Chondrocyte (in vitro differentiated cells): ENCODE measurements around the gene VPS51. TPM values are rescaled to one million over a fixed set of nuclear protein-coding genes. Genes with fewer than 3 reads are reported as not detected.
"Not testable (repeated sequence)": the region's sequence is repeated elsewhere in the genome, so short reads cannot be mapped to it uniquely, and the experiment has no call there.

Experiments used
- DNase-seq: peaks from one replicate; pipeline ENCODE4 v3.0.0; 2021; ENCODE audit warnings: mixed read lengths, low spot score
- H3K27ac Mint-ChIP-seq: one replicate; pipeline ENCODE4 v1.8.0; 2021; ENCODE audit warnings: mild to moderate bottlenecking, moderate library complexity, mixed read lengths; ENCODE audit not compliant: unreplicated experiment
- H3K27me3 Mint-ChIP-seq: 2 replicates; pipeline ENCODE4 v1.8.0; 2021; ENCODE audit warnings: low read depth, mixed read lengths
- H3K36me3 Mint-ChIP-seq: 2 replicates; pipeline ENCODE4 v1.8.0; 2021; ENCODE audit warnings: low read depth, mixed read lengths
- H3K4me1 Mint-ChIP-seq: 2 replicates; pipeline ENCODE4 v1.8.0; 2021; ENCODE audit warnings: low read depth, mild to moderate bottlenecking, mixed read lengths
- H3K4me3 Mint-ChIP-seq: one replicate; pipeline ENCODE4 v1.8.0; 2021; ENCODE audit warnings: mild to moderate bottlenecking, moderate library complexity, mixed read lengths; ENCODE audit not compliant: unreplicated experiment
- H3K9me3 Mint-ChIP-seq: 2 replicates; pipeline ENCODE4 v1.8.0; 2021; ENCODE audit warnings: low read depth, mixed read lengths
- total RNA-seq: library from RNA; stranded (reverse); gene quantifications from 3 replicates; pipeline ENCODE4 v1.2.1, GENCODE V29; 2021
- TF ChIP-seq, protein P1 (sequence below): fragments of 200-600 bp; sonication (generic); IDR thresholded peaks from 2 replicates; pipeline ENCODE4 v1.5.0; 2021; ENCODE audit warnings: antibody characterized with exemption, mild to moderate bottlenecking, moderate library complexity

The VPS51 gene
- total RNA-seq, 1 donor from 2014 or later = 73.4 TPM

DNA sequence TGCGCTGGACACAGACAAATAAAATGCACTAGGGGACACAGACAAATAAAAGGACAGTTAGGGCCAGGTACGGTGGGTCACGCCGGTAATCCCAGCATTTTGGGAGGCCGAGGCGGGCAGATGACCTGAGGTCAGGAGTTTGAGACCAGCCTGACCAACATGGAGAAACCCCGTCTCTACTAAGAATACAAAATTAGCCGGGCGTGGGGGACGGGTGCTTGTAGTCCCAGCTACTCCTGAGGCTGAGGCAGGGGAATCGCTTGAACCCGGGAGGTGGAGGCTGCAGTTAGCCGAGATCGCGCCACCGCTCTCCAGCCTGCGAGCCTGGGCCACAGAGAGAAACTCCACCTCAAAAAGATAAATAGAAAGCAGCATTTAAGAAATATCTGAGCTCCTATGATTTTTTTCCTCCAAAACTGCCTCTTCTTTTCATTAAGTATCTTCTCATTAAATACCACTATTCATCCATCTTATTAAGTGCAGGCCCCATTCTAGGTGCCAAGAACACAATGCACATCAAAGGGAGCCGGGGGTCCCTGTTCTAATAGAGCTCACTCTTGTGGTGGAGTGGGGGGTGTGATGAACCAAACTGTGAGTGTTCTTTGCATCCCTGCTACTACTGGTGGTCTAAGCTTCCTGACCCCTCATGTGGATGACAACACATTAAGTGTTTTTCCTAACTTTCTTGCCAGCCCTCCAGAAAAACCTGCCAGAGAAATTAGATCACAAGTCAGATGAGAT lies 22.3 kb downstream of the VPS51 start:
- Mint-ChIP-seq H3K4me3 (no peak overlapping the region), H3K4me1 (peaks cover 48% of the 10 kb centered on the region), H3K27me3 (no peaks in the 10 kb centered on the region), H3K36me3 (peaks cover 10% of the 10 kb centered on the region), H3K9me3 (no peaks in the 10 kb centered on the region), H3K27ac (peak overlapping the region; percentile 83)
- DNase-seq = peak; percentile 48
- TF ChIP-seq, protein P1, sequence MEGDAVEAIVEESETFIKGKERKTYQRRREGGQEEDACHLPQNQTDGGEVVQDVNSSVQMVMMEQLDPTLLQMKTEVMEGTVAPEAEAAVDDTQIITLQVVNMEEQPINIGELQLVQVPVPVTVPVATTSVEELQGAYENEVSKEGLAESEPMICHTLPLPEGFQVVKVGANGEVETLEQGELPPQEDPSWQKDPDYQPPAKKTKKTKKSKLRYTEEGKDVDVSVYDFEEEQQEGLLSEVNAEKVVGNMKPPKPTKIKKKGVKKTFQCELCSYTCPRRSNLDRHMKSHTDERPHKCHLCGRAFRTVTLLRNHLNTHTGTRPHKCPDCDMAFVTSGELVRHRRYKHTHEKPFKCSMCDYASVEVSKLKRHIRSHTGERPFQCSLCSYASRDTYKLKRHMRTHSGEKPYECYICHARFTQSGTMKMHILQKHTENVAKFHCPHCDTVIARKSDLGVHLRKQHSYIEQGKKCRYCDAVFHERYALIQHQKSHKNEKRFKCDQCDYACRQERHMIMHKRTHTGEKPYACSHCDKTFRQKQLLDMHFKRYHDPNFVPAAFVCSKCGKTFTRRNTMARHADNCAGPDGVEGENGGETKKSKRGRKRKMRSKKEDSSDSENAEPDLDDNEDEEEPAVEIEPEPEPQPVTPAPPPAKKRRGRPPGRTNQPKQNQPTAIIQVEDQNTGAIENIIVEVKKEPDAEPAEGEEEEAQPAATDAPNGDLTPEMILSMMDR = peak; percentile 69

DNA sequence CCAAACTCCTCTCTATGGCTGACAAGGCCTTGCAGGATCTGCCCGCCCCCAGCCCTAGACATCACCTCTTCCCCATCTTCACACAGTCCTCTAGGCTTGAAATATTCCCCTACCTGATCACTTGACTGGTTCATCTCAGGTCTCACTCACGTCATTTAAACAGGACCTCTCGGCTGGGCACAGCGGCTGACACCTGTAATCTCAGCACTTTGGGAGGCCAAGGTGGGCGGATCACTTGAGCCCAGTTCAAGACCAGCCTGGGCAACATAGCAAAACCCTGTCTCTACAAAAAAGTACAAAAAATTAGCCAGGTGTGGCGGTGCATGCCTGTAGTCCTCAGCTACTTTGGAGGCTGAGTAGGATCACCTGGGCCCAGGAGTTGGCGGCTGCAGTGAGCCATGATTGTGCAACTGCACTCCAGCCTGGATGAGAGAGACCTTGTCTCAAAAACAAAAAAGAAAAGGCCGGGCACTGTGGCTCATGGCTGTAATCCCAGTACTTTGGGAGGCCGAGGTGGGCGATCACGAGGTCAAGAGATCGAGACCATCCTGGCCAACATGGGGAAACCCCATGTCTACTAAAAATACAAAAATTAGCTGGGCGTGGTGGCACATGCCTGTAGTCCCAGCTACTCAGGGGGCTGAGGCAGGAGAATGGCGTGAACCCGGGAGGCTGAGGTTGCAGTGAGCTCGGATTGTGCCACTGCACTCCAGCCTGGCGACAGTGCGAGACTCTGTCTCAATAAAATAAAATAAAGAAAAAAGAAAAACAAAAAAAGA lies 23.1 kb downstream of the VPS51 start:
- Mint-ChIP-seq H3K4me1 (peaks cover 42% of the 10 kb centered on the region), H3K36me3 (peaks cover 10% of the 10 kb centered on the region), H3K27ac (peak overlapping the region; percentile 76)
- peak; percentile 52 for DNase-seq
- H3K4me3 Mint-ChIP-seq, H3K27me3 Mint-ChIP-seq, H3K9me3 Mint-ChIP-seq: not testable (repeated sequence)

DNA sequence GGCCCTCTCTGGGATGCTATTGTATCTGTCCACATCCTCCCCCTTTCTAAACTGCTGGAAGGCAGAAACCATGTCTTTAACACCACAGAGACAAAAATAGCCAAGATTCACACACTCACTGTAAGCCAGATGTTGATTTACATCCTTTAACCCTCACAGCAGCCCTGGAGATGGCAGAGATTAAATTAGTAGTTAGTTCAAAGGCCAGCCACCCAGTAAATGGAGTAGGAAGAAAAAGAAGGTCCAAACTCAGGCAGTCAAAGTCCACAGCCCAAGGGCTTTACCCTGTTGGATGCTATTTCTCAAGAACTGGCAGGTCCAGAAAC lies 23.6 kb downstream of the VPS51 start:
- peaks cover 10% of the 10 kb centered on the region for H3K36me3 Mint-ChIP-seq
- peaks cover 44% of the 10 kb centered on the region for H3K4me1 Mint-ChIP-seq
- no peaks in the 10 kb centered on the region for H3K27me3 Mint-ChIP-seq
- no peak for DNase-seq
- TF ChIP-seq, protein P1 = no peak
- H3K27ac Mint-ChIP-seq = peak overlapping the region; percentile 32
- no peak overlapping the region for H3K4me3 Mint-ChIP-seq
- no peaks in the 10 kb centered on the region for H3K9me3 Mint-ChIP-seq

DNA sequence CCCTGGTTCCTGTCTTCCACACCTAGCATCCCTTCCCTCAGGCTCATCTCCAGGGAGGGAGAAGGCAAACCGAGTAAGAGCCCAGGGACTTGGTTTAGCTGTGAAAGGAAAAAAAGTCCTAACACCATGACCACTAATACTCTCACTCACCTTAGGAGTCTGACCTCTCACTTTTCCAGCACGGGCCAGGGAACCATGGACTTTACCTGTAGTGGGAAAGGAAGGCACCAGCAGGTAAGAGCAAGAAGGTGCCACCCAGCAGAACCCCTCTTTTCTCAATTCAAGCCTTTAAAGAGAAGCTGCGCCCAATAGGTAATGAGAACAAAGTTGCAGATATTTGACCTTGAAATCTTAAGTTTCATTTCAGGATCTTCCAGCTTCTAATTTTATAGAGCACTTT lies 24.8 kb downstream of the VPS51 start:
- Mint-ChIP-seq H3K36me3 (peaks cover 10% of the 10 kb centered on the region), H3K4me1 (peaks cover 44% of the 10 kb centered on the region), H3K27me3 (no peaks in the 10 kb centered on the region), H3K27ac (peak overlapping the region; percentile 96), H3K4me3 (peak overlapping the region; percentile 98), H3K9me3 (no peaks in the 10 kb centered on the region)
- no peak for DNase-seq
- TF ChIP-seq, protein P1 = no peak

DNA sequence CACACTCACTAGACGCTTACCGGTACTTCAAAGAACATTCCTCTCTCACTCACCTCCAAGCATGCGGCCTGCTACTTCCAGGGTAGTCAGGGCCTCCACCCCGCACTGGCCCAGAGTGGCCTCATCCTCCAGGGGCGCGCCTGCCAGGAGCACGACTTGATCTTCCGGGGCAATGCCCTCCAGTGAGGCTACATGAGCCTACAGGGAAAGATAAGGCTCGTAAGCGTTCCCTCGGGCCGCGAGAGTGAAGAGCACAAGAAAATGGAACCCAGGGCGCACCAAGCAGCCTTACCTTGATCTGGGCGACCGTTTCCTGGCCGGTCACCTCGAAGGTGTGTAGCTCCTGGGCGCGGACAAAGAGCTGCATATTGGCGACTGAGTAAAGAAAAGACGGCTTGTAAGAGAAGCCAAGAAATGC lies 25.4 kb downstream of the VPS51 start:
- peak overlapping the region; percentile 98 for H3K4me3 Mint-ChIP-seq
- peak; percentile 84 for DNase-seq
- TF ChIP-seq, protein P1 = no peak
- peak overlapping the region; percentile 96 for H3K27ac Mint-ChIP-seq
- H3K36me3 Mint-ChIP-seq = peaks cover 12% of the 10 kb centered on the region
- H3K9me3 Mint-ChIP-seq = no peaks in the 10 kb centered on the region
- no peaks in the 10 kb centered on the region for H3K27me3 Mint-ChIP-seq
- H3K4me1 Mint-ChIP-seq = peaks cover 41% of the 10 kb centered on the region
